Testis (tissue), 2 donors: ENCODE measurements around the gene COG4.

Experiments
- POLR2A ChIP-seq: fragments of 450-650 bp; IDR thresholded peaks from one replicate; pipeline ENCODE4 v1.6.1; 2017; ENCODE audit warnings: antibody characterized with exemption, mild to moderate bottlenecking, moderate library complexity
- TF ChIP-seq, protein P1 (sequence below), 3 experiments: fragments of 450-650 bp in 2 of 3; fragments of 200-600 bp in 1 of 3; sonication (generic) in 1 of 3; IDR thresholded peaks; one replicate each; pipeline ENCODE4 v1.5.1; 2016 to 2019; ENCODE audit warnings: antibody characterized with exemption in 3 of 3, mild to moderate bottlenecking in 2 of 3, moderate library complexity in 1 of 3

GRCh38 chr16:70432356-70432722, 91.0 kb downstream of the COG4 start:
- no peak for TF ChIP-seq POLR2A
- TF ChIP-seq, protein P1, sequence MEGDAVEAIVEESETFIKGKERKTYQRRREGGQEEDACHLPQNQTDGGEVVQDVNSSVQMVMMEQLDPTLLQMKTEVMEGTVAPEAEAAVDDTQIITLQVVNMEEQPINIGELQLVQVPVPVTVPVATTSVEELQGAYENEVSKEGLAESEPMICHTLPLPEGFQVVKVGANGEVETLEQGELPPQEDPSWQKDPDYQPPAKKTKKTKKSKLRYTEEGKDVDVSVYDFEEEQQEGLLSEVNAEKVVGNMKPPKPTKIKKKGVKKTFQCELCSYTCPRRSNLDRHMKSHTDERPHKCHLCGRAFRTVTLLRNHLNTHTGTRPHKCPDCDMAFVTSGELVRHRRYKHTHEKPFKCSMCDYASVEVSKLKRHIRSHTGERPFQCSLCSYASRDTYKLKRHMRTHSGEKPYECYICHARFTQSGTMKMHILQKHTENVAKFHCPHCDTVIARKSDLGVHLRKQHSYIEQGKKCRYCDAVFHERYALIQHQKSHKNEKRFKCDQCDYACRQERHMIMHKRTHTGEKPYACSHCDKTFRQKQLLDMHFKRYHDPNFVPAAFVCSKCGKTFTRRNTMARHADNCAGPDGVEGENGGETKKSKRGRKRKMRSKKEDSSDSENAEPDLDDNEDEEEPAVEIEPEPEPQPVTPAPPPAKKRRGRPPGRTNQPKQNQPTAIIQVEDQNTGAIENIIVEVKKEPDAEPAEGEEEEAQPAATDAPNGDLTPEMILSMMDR (IDR thresholded peaks at IDR 0.05): no peak
